HepG2 (cell line): ENCODE measurements around the gene BCL2L13. TPM values are rescaled to one million over a fixed set of nuclear protein-coding genes. Genes with fewer than 3 reads are reported as not detected.

Experiments used
- ATAC-seq: fragments of 200-7000 bp; cut with Tn5 transposase; 3 replicates; pipeline ENCODE4 v1.9.1; 2020; ENCODE audit warnings: mild to moderate bottlenecking, moderate library complexity
- BruUV-seq: library from RNA; stranded (reverse); fragments of 400-500 nt; replicated peaks from 2 replicates; lab custom pipeline; 2021; lab: Mats Ljungman, UMichigan
- CTCF ChIA-PET: fragments of 300-600 bp; formaldehyde crosslinking; extraction: SDS; loops from one replicate; lab custom pipeline; 2021; ENCODE audit warnings: low total read pairs, inconsistent platforms, low intra/inter-chr PET ratio; lab: Yijun Ruan, JAX
- POLR2A ChIA-PET: fragments of 350-600 bp; sonication (Branson Sonifier 250); formaldehyde crosslinking; loops from one replicate; lab custom pipeline; 2020; ENCODE audit warnings: antibody characterized with exemption, inconsistent platforms; lab: Yijun Ruan, JAX
- DNase-seq: peaks from one replicate; pipeline ENCODE4 v3.0.0-alpha.2; 2015; ENCODE audit warnings: low spot score
- FAIRE-seq: peaks from 3 replicates; lab custom pipeline; 2011; peaks lifted over from hg19 to GRCh38; lab: Jason Lieb, UNC
- H2AFZ ChIP-seq: one replicate; pipeline ENCODE4 v1.6.1; 2011; ENCODE audit warnings: low read length, inconsistent platforms
- H3K27ac ChIP-seq: fragments of 300-600 bp; 3 replicates; pipeline ENCODE4 v1.8.0; 2011; ENCODE audit warnings: mixed run types, mild to moderate bottlenecking, mixed read lengths, low read length, inconsistent platforms; ENCODE audit not compliant: insufficient read depth; ENCODE audit errors: extremely low read length
- H3K27me3 ChIP-seq, 2 experiments: fragments of 200-600 bp in 1 of 2; 2 replicates in 1 of 2; 3 replicates in 1 of 2; pipeline versions ENCODE4 v1.6.0 to v1.8.0; 2011; ENCODE audit warnings: low read length in 2 of 2, mild to moderate bottlenecking in 2 of 2, moderate library complexity in 2 of 2, inconsistent platforms in 1 of 2; ENCODE audit not compliant: insufficient read depth in 2 of 2, control insufficient read depth in 1 of 2
- H3K36me3 ChIP-seq, 2 experiments: fragments of 200-600 bp in 1 of 2; replicated peaks in 1 of 2; 2 replicates in 1 of 2; 3 replicates in 1 of 2; pipeline versions ENCODE4 v1.5.1 to v1.8.0; 2011; ENCODE audit warnings: low read length in 2 of 2, inconsistent platforms in 1 of 2; ENCODE audit not compliant: insufficient read depth in 2 of 2, control insufficient read depth in 1 of 2
- H3K4me1 ChIP-seq: 2 replicates; pipeline ENCODE4 v1.5.1; 2012; ENCODE audit warnings: low read length, inconsistent platforms; ENCODE audit not compliant: insufficient read depth
- H3K4me2 ChIP-seq: 2 replicates; pipeline ENCODE4 v1.6.0; 2011; ENCODE audit warnings: low read depth, low read length, inconsistent platforms
- H3K4me3 ChIP-seq, 3 experiments: fragments of 200-600 bp in 1 of 3; sonication (generic), shearing (Covaris generic) in 1 of 3; replicated peaks in 1 of 3; 2 replicates each; pipeline ENCODE4 v1.5.1; 2011 to 2016; ENCODE audit warnings: low read length in 3 of 3, inconsistent platforms in 2 of 3, low read depth in 2 of 3, mild to moderate bottlenecking in 2 of 3, control low read depth in 1 of 3, mixed read lengths in 1 of 3; ENCODE audit not compliant: insufficient read depth in 1 of 3
- H3K79me2 ChIP-seq: one replicate; pipeline ENCODE4 v1.6.1; 2011; ENCODE audit warnings: low read length, inconsistent platforms; ENCODE audit not compliant: insufficient read depth
- H3K9ac ChIP-seq: 2 replicates; pipeline ENCODE4 v1.6.0; 2011; ENCODE audit warnings: mild to moderate bottlenecking, low read depth, low read length, inconsistent platforms; ENCODE audit not compliant: insufficient read depth
- H3K9me3 ChIP-seq: 2 replicates; pipeline ENCODE4 v1.5.1; 2012; ENCODE audit warnings: mild to moderate bottlenecking, low read length
- H4K20me1 ChIP-seq: 2 replicates; pipeline ENCODE4 v1.6.0; 2011; ENCODE audit warnings: inconsistent platforms, mild to moderate bottlenecking, low read length, moderate library complexity; ENCODE audit not compliant: insufficient read depth
- CC2D1A ChIP-seq: sonication (generic); formaldehyde crosslinking; IDR thresholded peaks from 2 replicates; pipeline ENCODE4 v1.8.1; 2023; ENCODE audit warnings: mild to moderate bottlenecking, missing genetic modification reagents
- CSRNP2 ChIP-seq: sonication (generic); formaldehyde crosslinking; conservative IDR thresholded peaks from 2 replicates; pipeline ENCODE4 v1.8.0; 2022; ENCODE audit warnings: low read depth, missing genetic modification reagents
- MTF2 ChIP-seq: sonication (generic); formaldehyde crosslinking; IDR thresholded peaks from 2 replicates; pipeline ENCODE4 v1.5.0; 2020; ENCODE audit warnings: missing genetic modification reagents, borderline replicate concordance
- NFYB ChIP-seq: sonication (generic); formaldehyde crosslinking; IDR thresholded peaks from 2 replicates; pipeline ENCODE4 v1.4.0; 2020; ENCODE audit warnings: missing genetic modification reagents
- PBX2 ChIP-seq: IDR thresholded peaks from 2 replicates; pipeline ENCODE4 v1.6.1; 2016; ENCODE audit warnings: control low read depth
- RARG ChIP-seq: sonication (generic); formaldehyde crosslinking; IDR thresholded peaks from 2 replicates; pipeline ENCODE4 v1.4.0; 2020; ENCODE audit warnings: low read depth, mild to moderate bottlenecking, missing genetic modification reagents
- TBX2 ChIP-seq: sonication (generic); formaldehyde crosslinking; IDR thresholded peaks from 2 replicates; pipeline ENCODE4 v1.5.0; 2020; ENCODE audit warnings: missing genetic modification reagents, mild to moderate bottlenecking, borderline replicate concordance
- ZFP37 ChIP-seq: sonication (generic); formaldehyde crosslinking; IDR thresholded peaks from 2 replicates; pipeline ENCODE4 v1.4.0; 2020; ENCODE audit warnings: missing genetic modification reagents, borderline replicate concordance
- ZFY ChIP-seq: sonication (generic); formaldehyde crosslinking; IDR thresholded peaks from 2 replicates; pipeline ENCODE4 v1.4.0; 2020; ENCODE audit warnings: missing genetic modification reagents
- ZIK1 ChIP-seq: sonication (generic); formaldehyde crosslinking; IDR thresholded peaks from 2 replicates; pipeline ENCODE4 v1.5.0; 2020; ENCODE audit warnings: mild to moderate bottlenecking, low read depth, missing genetic modification reagents, borderline replicate concordance
- ZNF251 ChIP-seq: sonication (generic); formaldehyde crosslinking; IDR thresholded peaks from 2 replicates; pipeline ENCODE4 v1.9.0; 2021; ENCODE audit warnings: mild to moderate bottlenecking, missing genetic modification reagents
- ZNF382 ChIP-seq: sonication (generic); formaldehyde crosslinking; IDR thresholded peaks from 2 replicates; pipeline ENCODE4 v1.5.0; 2020; ENCODE audit warnings: missing genetic modification reagents, mild to moderate bottlenecking, borderline replicate concordance
- ZNF383 ChIP-seq: sonication (generic); formaldehyde crosslinking; IDR thresholded peaks from 2 replicates; pipeline ENCODE4 v1.4.0; 2020; ENCODE audit warnings: missing genetic modification reagents, mild to moderate bottlenecking, borderline replicate concordance
- WGBS: methylation state at CpG from one replicate; pipeline ENCODE4 v1.1.6; 2017; ENCODE audit warnings: low lambda C conversion rate; 5-methylcytosine and 5-hydroxymethylcytosine counted together
- in situ Hi-C: cut with HindIII; loops from 2 replicates; pipeline ENCODE4 v1.10.0; 2017; ENCODE audit warnings: low pct_unique_long_range_greater_than_20kb; ENCODE audit not compliant: extremely low pct_ligation_motif_present
- intact Hi-C: fragments of 100-400 bp; cut with micrococcal nuclease; formaldehyde crosslinking; loops from one replicate; pipeline ENCODE4 v1.10.0; 2022; ENCODE audit not compliant: unreplicated experiment
- polyA plus RNA-seq, 8 experiments: library from polyadenylated mRNA; depleted of rRNA in 3 of 8; stranded (reverse) in 7 of 8; unstranded in 1 of 8; fragments of >200 nt; fragmentation: Illumina TruSeq in 4 of 8; extraction: Trizol in 4 of 8; gene quantifications; 2 replicates each; pipeline versions ENCODE4 v1.2.1 to v1.2.3, GENCODE V29; 2011 to 2016; ENCODE audit warnings: low read depth in 4 of 8, missing spikeins in 1 of 8, mixed read lengths in 1 of 8; ENCODE audit not compliant: insufficient read depth in 1 of 8
- total RNA-seq, 5 experiments: library from RNA; depleted of rRNA; stranded (reverse); fragments of >200 nt; fragmentation: Illumina TruSeq; extraction: Trizol; gene quantifications; 2 replicates each; pipeline ENCODE4 v1.2.3, GENCODE V29; 2016; ENCODE audit warnings: low read depth in 1 of 5
- TF ChIP-seq, protein P1 (sequence below): sonication (generic); formaldehyde crosslinking; IDR thresholded peaks from 2 replicates; pipeline ENCODE4 v1.4.0; 2020; ENCODE audit warnings: missing genetic modification reagents
- TF ChIP-seq, protein P2 (sequence below): sonication (generic); formaldehyde crosslinking; IDR thresholded peaks from 2 replicates; pipeline ENCODE4 v1.9.0; 2021; ENCODE audit warnings: missing genetic modification reagents, borderline replicate concordance
- TF ChIP-seq, protein P3 (sequence below): fragments of 450-650 bp; IDR thresholded peaks from 2 replicates; pipeline ENCODE4 v1.6.1; 2016

The BCL2L13 gene
- total and polyA plus RNA-seq, 2 of the 13 experiments (the other 11 are each of a cell fraction or from before 2014, with no cell fraction given) = 13.5 to 14.6 TPM

GRCh38 chr22:17710023-17710422 is 71.5 kb downstream of the BCL2L13 start (continued):
- TF ChIP-seq TBX2 (CRISPR knock-in tag) (no peak), CC2D1A (CRISPR knock-in tag) (no peak), ZNF383 (CRISPR knock-in tag) (no peak), ZNF382 (no peak)
- TF ChIP-seq, protein P1, sequence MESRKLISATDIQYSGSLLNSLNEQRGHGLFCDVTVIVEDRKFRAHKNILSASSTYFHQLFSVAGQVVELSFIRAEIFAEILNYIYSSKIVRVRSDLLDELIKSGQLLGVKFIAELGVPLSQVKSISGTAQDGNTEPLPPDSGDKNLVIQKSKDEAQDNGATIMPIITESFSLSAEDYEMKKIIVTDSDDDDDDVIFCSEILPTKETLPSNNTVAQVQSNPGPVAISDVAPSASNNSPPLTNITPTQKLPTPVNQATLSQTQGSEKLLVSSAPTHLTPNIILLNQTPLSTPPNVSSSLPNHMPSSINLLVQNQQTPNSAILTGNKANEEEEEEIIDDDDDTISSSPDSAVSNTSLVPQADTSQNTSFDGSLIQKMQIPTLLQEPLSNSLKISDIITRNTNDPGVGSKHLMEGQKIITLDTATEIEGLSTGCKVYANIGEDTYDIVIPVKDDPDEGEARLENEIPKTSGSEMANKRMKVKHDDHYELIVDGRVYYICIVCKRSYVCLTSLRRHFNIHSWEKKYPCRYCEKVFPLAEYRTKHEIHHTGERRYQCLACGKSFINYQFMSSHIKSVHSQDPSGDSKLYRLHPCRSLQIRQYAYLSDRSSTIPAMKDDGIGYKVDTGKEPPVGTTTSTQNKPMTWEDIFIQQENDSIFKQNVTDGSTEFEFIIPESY (CRISPR knock-in tag) = no peak

DNA sequence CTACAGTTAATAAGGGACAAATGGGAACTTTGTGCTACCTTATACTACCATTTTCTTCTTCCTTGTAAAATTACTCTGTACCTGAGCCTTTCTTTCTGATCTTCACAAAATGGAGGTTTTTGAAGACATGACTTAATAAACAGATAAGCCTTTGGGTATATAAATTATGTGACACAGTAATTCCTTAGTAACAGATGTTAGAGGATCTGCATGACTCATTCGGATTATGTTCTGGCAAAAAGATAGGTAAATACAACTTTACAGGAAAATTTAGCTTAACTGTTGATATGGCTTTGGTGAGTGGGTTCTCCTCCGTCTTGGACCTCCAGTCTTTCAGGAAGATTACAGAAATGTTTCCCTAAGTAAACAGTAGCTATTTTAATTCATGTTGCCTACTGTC is 73.9 kb downstream of the BCL2L13 start:
- ChIA-PET CTCF (no interaction called here), POLR2A (no interaction called here)
- no TSS peak for BruUV-seq
- no peak for TF ChIP-seq MTF2 (CRISPR knock-in tag)
- TF ChIP-seq PBX2 = no peak
- no peak for TF ChIP-seq NFYB (CRISPR knock-in tag)
- TF ChIP-seq ZNF251 = no peak
- TF ChIP-seq, protein P2, sequence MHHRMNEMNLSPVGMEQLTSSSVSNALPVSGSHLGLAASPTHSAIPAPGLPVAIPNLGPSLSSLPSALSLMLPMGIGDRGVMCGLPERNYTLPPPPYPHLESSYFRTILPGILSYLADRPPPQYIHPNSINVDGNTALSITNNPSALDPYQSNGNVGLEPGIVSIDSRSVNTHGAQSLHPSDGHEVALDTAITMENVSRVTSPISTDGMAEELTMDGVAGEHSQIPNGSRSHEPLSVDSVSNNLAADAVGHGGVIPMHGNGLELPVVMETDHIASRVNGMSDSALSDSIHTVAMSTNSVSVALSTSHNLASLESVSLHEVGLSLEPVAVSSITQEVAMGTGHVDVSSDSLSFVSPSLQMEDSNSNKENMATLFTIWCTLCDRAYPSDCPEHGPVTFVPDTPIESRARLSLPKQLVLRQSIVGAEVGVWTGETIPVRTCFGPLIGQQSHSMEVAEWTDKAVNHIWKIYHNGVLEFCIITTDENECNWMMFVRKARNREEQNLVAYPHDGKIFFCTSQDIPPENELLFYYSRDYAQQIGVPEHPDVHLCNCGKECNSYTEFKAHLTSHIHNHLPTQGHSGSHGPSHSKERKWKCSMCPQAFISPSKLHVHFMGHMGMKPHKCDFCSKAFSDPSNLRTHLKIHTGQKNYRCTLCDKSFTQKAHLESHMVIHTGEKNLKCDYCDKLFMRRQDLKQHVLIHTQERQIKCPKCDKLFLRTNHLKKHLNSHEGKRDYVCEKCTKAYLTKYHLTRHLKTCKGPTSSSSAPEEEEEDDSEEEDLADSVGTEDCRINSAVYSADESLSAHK (CRISPR knock-in tag) = no peak
- no peak for TF ChIP-seq ZIK1
- TF ChIP-seq, protein P3, sequence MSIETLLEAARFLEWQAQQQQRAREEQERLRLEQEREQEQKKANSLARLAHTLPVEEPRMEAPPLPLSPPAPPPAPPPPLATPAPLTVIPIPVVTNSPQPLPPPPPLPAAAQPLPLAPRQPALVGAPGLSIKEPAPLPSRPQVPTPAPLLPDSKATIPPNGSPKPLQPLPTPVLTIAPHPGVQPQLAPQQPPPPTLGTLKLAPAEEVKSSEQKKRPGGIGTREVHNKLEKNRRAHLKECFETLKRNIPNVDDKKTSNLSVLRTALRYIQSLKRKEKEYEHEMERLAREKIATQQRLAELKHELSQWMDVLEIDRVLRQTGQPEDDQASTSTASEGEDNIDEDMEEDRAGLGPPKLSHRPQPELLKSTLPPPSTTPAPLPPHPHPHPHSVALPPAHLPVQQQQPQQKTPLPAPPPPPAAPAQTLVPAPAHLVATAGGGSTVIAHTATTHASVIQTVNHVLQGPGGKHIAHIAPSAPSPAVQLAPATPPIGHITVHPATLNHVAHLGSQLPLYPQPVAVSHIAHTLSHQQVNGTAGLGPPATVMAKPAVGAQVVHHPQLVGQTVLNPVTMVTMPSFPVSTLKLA = no peak
- TF ChIP-seq RARG (CRISPR knock-in tag) = no peak
- no peak for TF ChIP-seq ZFP37 (CRISPR knock-in tag)
- TF ChIP-seq ZFY = no peak
- TF ChIP-seq CSRNP2 (CRISPR knock-in tag) = no peak

More for the DNA sequence above, 73.9 kb downstream of the BCL2L13 start:
- no peak overlapping the region for H3K4me2 ChIP-seq
- in situ Hi-C loops (no loop called here), intact Hi-C loops (no loop called here)
- no peaks in the 10 kb centered on the region for H4K20me1 ChIP-seq
- H3K27me3 ChIP-seq = no peaks in the 10 kb centered on the region
- no peaks in the 10 kb centered on the region for H3K79me2 ChIP-seq
- H3K9ac ChIP-seq = no peak overlapping the region
- no peak for FAIRE-seq
- no peak for DNase-seq
- no peak overlapping the region for H3K4me3 ChIP-seq
- H3K9me3 ChIP-seq = no peaks in the 10 kb centered on the region
- H2AFZ ChIP-seq = no peak overlapping the region
- no peaks in the 10 kb centered on the region for H3K4me1 ChIP-seq
- no peak for ATAC-seq
- WGBS = 86% methylated on average over 2 of the region's 2 CpGs
- no peaks in the 10 kb centered on the region for H3K36me3 ChIP-seq
- H3K27ac ChIP-seq = no peak overlapping the region
